Prostate gland (tissue), 2 donors: ENCODE results near the gene TEC.

ENCODE experiments used
- POLR2A ChIP-seq: fragments of 450-650 bp; IDR thresholded peaks from one replicate; pipeline ENCODE4 v1.6.1; 2016; ENCODE audit warnings: antibody characterized with exemption, mild to moderate bottlenecking
- POLR2AphosphoS5 ChIP-seq: sonication (generic); formaldehyde crosslinking; IDR thresholded peaks from one replicate; pipeline ENCODE4 v1.6.1; 2017; ENCODE audit warnings: antibody characterized with exemption
- TF ChIP-seq, protein P1 (sequence below), 4 experiments: fragments of 200-600 bp in 2 of 4; fragments of 450-650 bp in 2 of 4; sonication (generic) in 2 of 4; IDR thresholded peaks; 1 replicate in 3 of 4; 2 replicates in 1 of 4; pipeline ENCODE4 v1.5.1; 2016 to 2019; ENCODE audit warnings: antibody characterized with exemption in 4 of 4, mild to moderate bottlenecking in 2 of 4, moderate library complexity in 2 of 4

DNA sequence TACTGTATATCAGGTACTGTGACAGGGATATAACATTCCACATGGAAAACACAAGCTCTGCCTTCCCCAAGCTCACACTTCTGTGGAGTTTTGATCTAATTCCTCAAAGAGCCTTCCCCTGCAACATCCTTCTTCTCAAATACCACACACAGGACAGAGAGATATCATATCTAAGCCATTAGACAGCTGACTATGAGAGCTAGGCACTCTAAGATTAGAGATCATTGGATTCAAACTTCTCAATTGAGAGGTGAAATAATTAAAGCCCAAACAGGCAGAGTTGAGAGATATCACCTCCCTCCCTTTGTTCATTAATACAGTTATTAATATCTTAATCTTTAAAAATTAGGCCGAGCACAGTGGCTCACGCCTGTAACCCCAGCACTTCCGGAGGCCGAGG lies 25.0 kb downstream of the TEC start:
- TF ChIP-seq POLR2A (no peak), POLR2AphosphoS5 (no peak)
- TF ChIP-seq, protein P1, sequence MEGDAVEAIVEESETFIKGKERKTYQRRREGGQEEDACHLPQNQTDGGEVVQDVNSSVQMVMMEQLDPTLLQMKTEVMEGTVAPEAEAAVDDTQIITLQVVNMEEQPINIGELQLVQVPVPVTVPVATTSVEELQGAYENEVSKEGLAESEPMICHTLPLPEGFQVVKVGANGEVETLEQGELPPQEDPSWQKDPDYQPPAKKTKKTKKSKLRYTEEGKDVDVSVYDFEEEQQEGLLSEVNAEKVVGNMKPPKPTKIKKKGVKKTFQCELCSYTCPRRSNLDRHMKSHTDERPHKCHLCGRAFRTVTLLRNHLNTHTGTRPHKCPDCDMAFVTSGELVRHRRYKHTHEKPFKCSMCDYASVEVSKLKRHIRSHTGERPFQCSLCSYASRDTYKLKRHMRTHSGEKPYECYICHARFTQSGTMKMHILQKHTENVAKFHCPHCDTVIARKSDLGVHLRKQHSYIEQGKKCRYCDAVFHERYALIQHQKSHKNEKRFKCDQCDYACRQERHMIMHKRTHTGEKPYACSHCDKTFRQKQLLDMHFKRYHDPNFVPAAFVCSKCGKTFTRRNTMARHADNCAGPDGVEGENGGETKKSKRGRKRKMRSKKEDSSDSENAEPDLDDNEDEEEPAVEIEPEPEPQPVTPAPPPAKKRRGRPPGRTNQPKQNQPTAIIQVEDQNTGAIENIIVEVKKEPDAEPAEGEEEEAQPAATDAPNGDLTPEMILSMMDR (IDR thresholded peaks at IDR 0.05): no peak
